Neural cell (in vitro differentiated cells): ENCODE results near the gene SLC6A19. TPM values are rescaled to one million over a fixed set of nuclear protein-coding genes. Genes with fewer than 3 reads are reported as not detected.

Source experiments
- H2AFZ ChIP-seq: fragments of 200-600, 300-800 bp; sonication (generic), shearing (Covaris generic); 2 replicates; pipeline ENCODE4 v1.6.0; 2014; ENCODE audit warnings: low read depth, mild to moderate bottlenecking, antibody characterized with exemption, low read length, moderate library complexity
- H3F3A ChIP-seq: fragments of 200-600 bp; shearing (Covaris generic); 2 replicates; pipeline ENCODE4 v1.6.1; 2016; ENCODE audit warnings: mild to moderate bottlenecking, moderate library complexity, mixed read lengths, antibody characterized with exemption, low read length; ENCODE audit not compliant: insufficient read depth, poor library complexity, severe bottlenecking
- H3K27ac ChIP-seq: fragments of 200-600, 300-800 bp; sonication (generic), shearing (Covaris generic); 2 replicates; pipeline ENCODE4 v1.5.1; 2014; ENCODE audit warnings: mild to moderate bottlenecking, low read length, moderate library complexity
- H3K27me3 ChIP-seq: fragments of 300-800, 200-600 bp; sonication (generic), shearing (Covaris generic); 2 replicates; pipeline ENCODE4 v1.6.0; 2014; ENCODE audit warnings: mild to moderate bottlenecking, low read depth, low read length, moderate library complexity; ENCODE audit not compliant: insufficient read depth
- H3K36me3 ChIP-seq: fragments of 300-800, 200-600 bp; sonication (generic), shearing (Covaris generic); 2 replicates; pipeline ENCODE4 v1.5.1; 2014; ENCODE audit warnings: mild to moderate bottlenecking, antibody characterized with exemption, low read length, moderate library complexity; ENCODE audit not compliant: insufficient read depth
- H3K4me2 ChIP-seq: fragments of 300-800, 200-600 bp; sonication (generic), shearing (Covaris generic); 2 replicates; pipeline ENCODE4 v1.6.0; 2014; ENCODE audit warnings: mild to moderate bottlenecking, low read length
- H3K4me3 ChIP-seq: fragments of 300-800, 200-600 bp; sonication (generic), shearing (Covaris generic); 2 replicates; pipeline ENCODE4 v1.5.1; 2014; ENCODE audit warnings: mild to moderate bottlenecking, low read length, moderate library complexity
- H3K79me2 ChIP-seq: fragments of 200-600 bp; shearing (Covaris generic); replicated peaks from 2 replicates; pipeline ENCODE4 v1.6.0; 2014; ENCODE audit warnings: mild to moderate bottlenecking, low read length, moderate library complexity; ENCODE audit not compliant: insufficient read depth
- H3K9ac ChIP-seq: fragments of 300-800, 200-600 bp; sonication (generic), shearing (Covaris generic); 2 replicates; pipeline ENCODE4 v1.6.1; 2016; ENCODE audit warnings: mild to moderate bottlenecking, low read length, mixed read lengths
- H3K9me2 ChIP-seq: fragments of 200-600 bp; shearing (Covaris generic); 2 replicates; pipeline ENCODE4 v1.6.1; 2016; ENCODE audit warnings: mild to moderate bottlenecking, low read length, mixed read lengths; ENCODE audit not compliant: insufficient read depth
- H3K9me3 ChIP-seq: fragments of 200-600, 300-800 bp; sonication (generic), shearing (Covaris generic); 2 replicates; pipeline ENCODE4 v1.6.1; 2016; ENCODE audit warnings: mild to moderate bottlenecking, mixed run types, low read length, moderate library complexity, mixed read lengths
- H4K20me1 ChIP-seq: fragments of 200-600 bp; shearing (Covaris generic); 2 replicates; pipeline ENCODE4 v1.6.1; 2016; ENCODE audit warnings: mild to moderate bottlenecking, mixed run types; ENCODE audit not compliant: insufficient read depth
- CTCF ChIP-seq: fragments of 450-650 bp; IDR thresholded peaks from 2 replicates; pipeline ENCODE4 v1.5.1; 2014; ENCODE audit warnings: antibody characterized with exemption, mild to moderate bottlenecking, moderate library complexity; ENCODE audit not compliant: poor library complexity, severe bottlenecking
- EP300 ChIP-seq: fragments of 450-650 bp; conservative IDR thresholded peaks from 2 replicates; pipeline ENCODE4 v1.6.1; 2014; ENCODE audit warnings: antibody characterized with exemption, mild to moderate bottlenecking, moderate library complexity; ENCODE audit not compliant: poor library complexity, severe bottlenecking
- EZH2 ChIP-seq: fragments of 200-600, 300-800 bp; shearing (Covaris generic), sonication (generic); IDR thresholded peaks from 2 replicates; pipeline ENCODE4 v1.6.1; 2014; ENCODE audit warnings: antibody characterized with exemption, low read length, borderline replicate concordance, mild to moderate bottlenecking; ENCODE audit not compliant: insufficient read depth, poor library complexity, severe bottlenecking
- MXI1 ChIP-seq: fragments of 450-650 bp; conservative IDR thresholded peaks from 2 replicates; pipeline ENCODE4 v1.6.1; 2014; ENCODE audit warnings: antibody characterized with exemption, mild to moderate bottlenecking; ENCODE audit not compliant: poor library complexity, severe bottlenecking
- POLR2AphosphoS5 ChIP-seq: IDR thresholded peaks from 2 replicates; pipeline ENCODE4 v1.6.1; 2012
- RAD21 ChIP-seq: fragments of 450-650 bp; conservative IDR thresholded peaks from 2 replicates; pipeline ENCODE4 v1.6.1; 2014; ENCODE audit warnings: antibody characterized with exemption, mild to moderate bottlenecking, moderate library complexity
- REST ChIP-seq: IDR thresholded peaks from 2 replicates; pipeline ENCODE4 v1.6.1; 2012; ENCODE audit warnings: borderline replicate concordance
- SMC3 ChIP-seq: fragments of 450-650 bp; conservative IDR thresholded peaks from 2 replicates; pipeline ENCODE4 v1.6.1; 2014; ENCODE audit warnings: antibody characterized with exemption, mild to moderate bottlenecking, moderate library complexity; ENCODE audit not compliant: poor library complexity
- TAF1 ChIP-seq: IDR thresholded peaks from 2 replicates; pipeline ENCODE4 v1.6.1; 2012; ENCODE audit warnings: low read depth
- polyA plus RNA-seq: library from polyadenylated mRNA; depleted of rRNA; stranded (reverse); fragments of >200 nt; gene quantifications from 2 replicates; pipeline ENCODE4 v1.2.3, GENCODE V29; 2014

Gene SLC6A19
- polyA plus RNA-seq, 1 donor from 2014 or later, result not detected

- no peaks in the 10 kb centered on the region for H3F3A ChIP-seq
- no peak overlapping the region for H3K9ac ChIP-seq
- H3K9me3 ChIP-seq, result peaks cover 14% of the 10 kb centered on the region
- H3K4me3 ChIP-seq, result no peak overlapping the region
- H3K9me2 ChIP-seq, result no peaks in the 10 kb centered on the region
- no peak for TF ChIP-seq EZH2
- no peak for TF ChIP-seq REST
- no peak for TF ChIP-seq MXI1
- no peak for TF ChIP-seq POLR2AphosphoS5
- TF ChIP-seq CTCF, result no peak
- TF ChIP-seq SMC3, result no peak
- no peak for TF ChIP-seq EP300
- TF ChIP-seq TAF1, result no peak
- TF ChIP-seq RAD21, result no peak
- no peaks in the 10 kb centered on the region for H3K27me3 ChIP-seq
- H3K27ac ChIP-seq, result no peak overlapping the region
- H3K36me3 ChIP-seq, result no peaks in the 10 kb centered on the region
- H3K4me2 ChIP-seq, result no peak overlapping the region
- H2AFZ ChIP-seq, result no peak overlapping the region
- H4K20me1 ChIP-seq, result no peaks in the 10 kb centered on the region
- H3K79me2 ChIP-seq, result no peaks in the 10 kb centered on the region
Observed at GRCh38 chr5:1239505-1240251, 38.3 kb downstream of the SLC6A19 start.

GRCh38 chr5:1240496-1241260 lies 39.3 kb downstream of the SLC6A19 start:
- no peaks in the 10 kb centered on the region for H3K9me2 ChIP-seq

More at GRCh38 chr5:1240496-1241260, 39.3 kb downstream of the SLC6A19 start:
- no peak for TF ChIP-seq CTCF
- TF ChIP-seq POLR2AphosphoS5, result no peak
- no peak for TF ChIP-seq TAF1
- TF ChIP-seq RAD21, result no peak
- no peaks in the 10 kb centered on the region for H4K20me1 ChIP-seq
- no peaks in the 10 kb centered on the region for H3K36me3 ChIP-seq
- no peak overlapping the region for H3K4me3 ChIP-seq
- H3K27me3 ChIP-seq, result no peaks in the 10 kb centered on the region
- H2AFZ ChIP-seq, result no peak overlapping the region
- no peak overlapping the region for H3K4me2 ChIP-seq
- no peak overlapping the region for H3K27ac ChIP-seq
- peaks cover 9% of the 10 kb centered on the region for H3K9me3 ChIP-seq
- no peaks in the 10 kb centered on the region for H3F3A ChIP-seq
- H3K9ac ChIP-seq, result no peak overlapping the region
- H3K79me2 ChIP-seq, result no peaks in the 10 kb centered on the region
